HG03039 (cell line): ENCODE data around the gene DDAH1.

Experiments
- ATAC-seq: cut with Tn5 transposase; IDR thresholded peaks from one replicate; pipeline ENCODE4 v1.9.1; 2021; ENCODE audit warnings: mild to moderate bottlenecking, moderate library complexity; ENCODE audit not compliant: unreplicated experiment

The DDAH1 gene

DNA sequence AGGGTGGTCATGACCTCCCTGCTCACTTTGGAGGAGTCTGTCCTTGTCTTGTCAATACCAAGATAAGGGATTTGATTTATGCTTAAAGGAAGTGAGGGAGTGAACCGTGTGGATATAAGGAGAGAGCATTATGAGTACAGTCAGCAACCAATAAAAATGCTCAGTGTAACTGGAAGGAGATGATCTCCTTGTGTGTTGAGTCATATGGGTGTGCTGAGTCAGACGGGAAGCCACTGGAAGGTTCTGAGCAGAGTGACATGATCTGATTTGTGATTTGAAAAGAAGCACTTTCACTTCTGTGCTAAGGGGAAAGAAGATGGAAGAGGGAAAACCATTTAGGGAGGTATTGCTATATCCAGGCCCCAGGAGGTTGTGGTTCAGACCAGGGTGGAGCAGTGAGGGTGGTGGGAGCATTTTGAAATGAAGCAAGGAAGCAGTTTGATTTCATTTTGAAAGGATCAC lies 186.1 kb downstream of the DDAH1 start:
- peak; percentile 14 for ATAC-seq

DNA sequence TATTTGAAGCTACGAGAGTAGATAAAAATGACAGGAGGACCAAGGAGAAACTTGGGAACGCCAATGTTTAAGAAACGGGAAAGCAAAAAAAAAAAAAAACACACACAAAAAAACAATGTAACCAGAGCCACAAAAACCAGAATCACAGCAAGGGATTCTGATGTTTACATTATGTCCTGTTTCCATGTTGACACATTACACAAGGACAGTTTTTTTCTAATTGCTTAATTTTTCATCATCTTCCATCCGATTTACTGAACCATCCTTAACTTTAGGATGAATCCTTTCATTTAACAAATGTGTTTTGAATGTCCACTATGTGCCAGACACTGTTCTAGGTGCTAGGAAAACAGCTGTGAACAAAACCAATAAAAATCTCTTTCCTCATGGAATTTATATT lies 187.2 kb downstream of the DDAH1 start:
- ATAC-seq = no peak

DNA sequence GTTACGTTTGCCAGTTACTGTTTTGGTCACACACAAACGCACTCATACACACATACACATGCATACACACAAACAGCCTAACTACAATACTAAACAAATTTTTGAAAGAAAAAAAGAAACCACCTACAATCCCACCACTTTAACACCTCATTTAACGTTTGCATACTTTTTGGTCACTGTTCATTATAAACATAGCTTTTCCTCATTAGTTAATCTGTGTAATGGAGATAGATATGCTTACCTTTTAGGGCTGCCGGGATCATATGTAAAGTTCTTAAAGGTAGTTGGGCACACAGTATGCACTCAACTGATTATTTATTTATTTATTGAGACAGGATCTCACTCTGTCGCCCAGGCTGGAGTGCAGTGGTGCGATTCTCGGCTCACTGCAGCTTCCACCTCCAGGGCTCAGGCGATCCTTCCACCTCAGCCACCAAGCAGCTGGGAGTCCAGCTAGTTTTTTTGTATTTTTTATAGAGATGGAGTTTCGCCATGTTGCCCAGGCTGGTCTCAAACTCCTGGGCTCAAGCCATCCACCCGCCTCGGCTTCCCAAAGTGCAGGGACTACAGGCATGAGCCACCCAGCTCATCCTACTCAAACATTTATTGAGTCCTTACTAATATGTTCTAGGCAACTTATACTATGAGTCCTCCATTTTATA lies 187.8 kb downstream of the DDAH1 start:
- ATAC-seq = no peak

DNA sequence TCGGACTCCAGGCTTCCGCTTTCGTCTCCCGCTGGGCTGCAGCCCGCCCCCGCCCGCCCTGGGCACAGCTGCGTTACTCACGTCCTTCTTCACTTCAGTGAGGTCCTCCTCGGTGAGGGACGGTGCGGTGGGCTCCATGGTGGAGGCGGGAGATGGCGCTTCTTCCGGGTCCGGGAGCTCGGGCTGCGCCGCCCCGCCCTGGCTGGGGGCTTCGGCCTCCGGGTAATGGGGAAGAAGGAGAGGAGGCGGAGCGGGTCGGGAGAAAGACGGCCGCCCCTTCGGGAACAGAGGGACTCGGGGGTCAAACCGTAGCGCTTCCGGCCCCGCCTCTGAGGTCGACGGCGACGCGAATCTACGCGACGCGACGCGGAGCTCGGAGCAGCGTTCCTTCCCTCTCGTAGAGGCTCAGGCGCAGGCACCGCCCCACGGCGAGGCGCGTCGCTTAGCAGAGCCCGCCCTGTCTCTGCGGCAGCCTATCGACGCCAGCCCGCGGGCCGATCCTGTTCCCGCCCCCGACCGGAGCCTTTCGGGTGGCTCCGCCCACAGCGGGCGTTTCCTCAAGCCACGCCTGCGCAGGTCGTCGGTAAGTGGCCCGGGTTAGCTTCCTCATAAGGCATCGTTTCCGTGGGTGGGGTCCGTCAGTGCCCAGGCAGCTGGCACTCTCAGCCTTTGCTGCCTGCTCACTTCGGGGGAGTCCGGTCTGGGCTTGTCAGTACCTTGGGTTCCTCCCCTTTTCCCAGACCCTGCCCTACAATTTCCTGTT lies 188.6 kb downstream of the DDAH1 start, which contains the start of gene BCL10:
BCL10 (minus strand) TSS at position 418 of the 763 bp plus-strand sequence; CDS start at position 138, 280 bp downstream.
- peak; percentile 96 for ATAC-seq

DNA sequence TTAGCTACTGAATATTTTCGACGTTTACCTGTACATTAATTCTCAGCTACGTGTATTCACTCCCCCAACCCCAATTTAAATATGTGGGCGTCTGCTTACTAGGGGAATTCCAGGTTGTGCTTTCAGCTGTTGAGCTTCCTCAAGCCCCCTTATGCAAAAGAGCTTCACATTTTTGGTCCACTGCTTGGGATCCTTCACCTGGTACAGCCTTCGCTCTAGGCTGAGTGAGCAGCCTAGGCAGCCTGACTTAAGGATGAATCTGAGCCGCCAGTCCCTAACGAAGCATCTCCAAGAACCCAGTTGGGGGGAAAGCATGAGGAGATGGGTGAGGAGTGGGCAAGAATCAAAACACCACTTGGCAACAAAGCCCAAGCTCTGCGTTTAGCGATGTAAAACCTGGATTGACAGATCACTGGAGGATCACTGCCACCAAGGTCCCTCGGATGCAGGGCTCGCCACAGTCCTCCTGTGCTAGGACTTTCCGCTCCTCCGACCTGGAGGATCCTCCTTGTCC lies 189.2 kb downstream of the DDAH1 start:
- no peak for ATAC-seq

DNA sequence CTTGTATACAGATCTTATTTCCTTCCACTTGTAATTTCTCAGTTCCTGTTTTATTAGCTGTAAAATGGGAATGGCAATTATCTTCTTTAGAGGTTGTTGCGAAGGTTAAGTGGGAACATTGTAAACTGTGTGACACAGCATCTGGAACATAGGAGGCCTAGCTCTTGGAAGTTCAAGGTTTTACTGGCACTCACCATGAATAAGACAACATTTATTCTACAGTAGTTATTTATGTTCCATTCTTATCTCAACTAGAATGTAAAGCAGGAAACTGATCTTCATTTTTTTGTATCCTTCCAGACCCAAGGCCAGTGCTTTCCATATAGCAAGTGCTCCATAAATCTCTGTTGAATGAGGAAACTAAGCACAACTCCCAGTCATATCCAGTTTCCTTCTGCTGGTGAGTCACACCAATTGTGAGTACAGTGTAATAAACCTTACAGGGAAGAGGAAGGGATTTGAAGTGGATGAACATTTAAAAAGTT lies 189.9 kb downstream of the DDAH1 start:
- ATAC-seq = no peak

DNA sequence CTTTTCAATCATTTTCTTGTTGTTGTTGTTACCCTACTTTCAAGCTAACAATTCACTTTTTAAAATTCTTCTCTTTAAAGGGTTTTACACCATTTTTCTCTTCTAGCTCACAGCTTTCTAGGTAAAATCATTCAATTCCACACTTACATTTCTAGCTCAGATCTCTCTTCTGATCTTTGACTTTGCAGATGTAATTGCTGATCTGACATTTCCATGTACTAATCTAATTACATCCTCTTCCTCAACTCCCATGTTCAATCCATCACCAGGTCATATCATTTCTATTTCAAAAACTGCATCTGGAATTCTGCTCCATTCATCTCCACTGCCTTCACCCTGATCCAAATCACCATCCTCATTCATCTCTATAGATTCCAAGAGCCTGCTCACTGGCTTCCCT lies 191.6 kb downstream of the DDAH1 start:
- ATAC-seq = no peak

DNA sequence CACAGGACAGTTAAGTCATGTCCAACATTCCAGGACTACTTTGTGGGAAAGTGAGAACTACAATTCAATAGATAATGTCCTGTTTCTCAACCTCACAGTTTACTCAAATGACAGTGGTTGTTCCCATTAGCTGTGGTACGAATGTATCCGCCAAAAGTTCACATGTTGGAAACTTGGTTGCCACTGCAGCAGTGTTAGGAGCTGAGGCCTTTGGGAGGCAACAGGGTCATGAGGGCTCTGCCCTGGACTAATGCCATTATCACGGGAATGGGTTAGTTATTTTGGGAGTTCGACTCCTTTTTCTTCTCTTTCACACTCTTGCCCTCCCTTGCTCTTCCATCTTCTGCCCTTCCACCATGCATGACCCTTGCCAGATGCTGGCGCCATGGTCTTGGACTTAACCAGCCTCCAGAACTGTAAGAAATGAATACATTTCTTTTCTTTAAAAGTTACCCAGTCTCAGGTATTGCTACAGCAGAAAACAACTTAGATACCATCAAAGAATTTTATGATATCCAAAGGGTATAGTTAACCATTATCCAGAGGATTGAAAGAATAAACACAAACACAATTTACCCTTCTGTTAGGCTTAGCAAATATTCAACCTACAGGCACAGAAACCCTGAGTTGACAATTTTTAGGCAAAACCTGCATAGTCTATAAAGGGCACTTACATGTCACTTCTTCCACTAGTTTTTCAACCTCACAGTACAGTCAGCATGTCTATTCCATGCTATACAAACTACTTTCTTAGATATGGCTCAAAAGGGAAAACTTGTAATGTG lies 196.0 kb downstream of the DDAH1 start:
- no peak for ATAC-seq
